NCI-H460 (cell line): ENCODE data around the gene BMP7. TPM values are rescaled to one million over a fixed set of nuclear protein-coding genes. Genes with fewer than 3 reads are reported as not detected.

Source experiments
- DNase-seq: peaks from one replicate; pipeline ENCODE4 v3.0.0-alpha.2; 2016; ENCODE audit warnings: low read depth; ENCODE audit errors: extremely low read depth
- polyA plus RNA-seq: library from polyadenylated mRNA; depleted of rRNA; stranded (reverse); fragments of >200 nt; gene quantifications from 2 replicates; pipeline ENCODE4 v1.2.3, GENCODE V29; 2014; cell fraction: nucleus; rRNA removed
- total RNA-seq: library from RNA; depleted of rRNA; stranded (reverse); fragments of >200 nt; shearing (Covaris generic); gene quantifications from 2 replicates; pipeline ENCODE4 v1.2.3, GENCODE V29; 2014; rRNA removed

BMP7 gene
- total RNA-seq: 0.17 and 0.23 TPM in 2 replicates
- polyA plus RNA-seq: not detected in 2 replicates

GRCh38 chr20:57266291-57267157 is at the start of gene BMP7:
Gene BMP7, minus strand, starts transcription at chr20:57266641. Its CDS starts 519 bp downstream, at chr20:57266122.
- no peak for DNase-seq

GRCh38 chr20:57315976-57316480 is 49.6 kb upstream of the BMP7 start:
- DNase-seq: no peak

DNA sequence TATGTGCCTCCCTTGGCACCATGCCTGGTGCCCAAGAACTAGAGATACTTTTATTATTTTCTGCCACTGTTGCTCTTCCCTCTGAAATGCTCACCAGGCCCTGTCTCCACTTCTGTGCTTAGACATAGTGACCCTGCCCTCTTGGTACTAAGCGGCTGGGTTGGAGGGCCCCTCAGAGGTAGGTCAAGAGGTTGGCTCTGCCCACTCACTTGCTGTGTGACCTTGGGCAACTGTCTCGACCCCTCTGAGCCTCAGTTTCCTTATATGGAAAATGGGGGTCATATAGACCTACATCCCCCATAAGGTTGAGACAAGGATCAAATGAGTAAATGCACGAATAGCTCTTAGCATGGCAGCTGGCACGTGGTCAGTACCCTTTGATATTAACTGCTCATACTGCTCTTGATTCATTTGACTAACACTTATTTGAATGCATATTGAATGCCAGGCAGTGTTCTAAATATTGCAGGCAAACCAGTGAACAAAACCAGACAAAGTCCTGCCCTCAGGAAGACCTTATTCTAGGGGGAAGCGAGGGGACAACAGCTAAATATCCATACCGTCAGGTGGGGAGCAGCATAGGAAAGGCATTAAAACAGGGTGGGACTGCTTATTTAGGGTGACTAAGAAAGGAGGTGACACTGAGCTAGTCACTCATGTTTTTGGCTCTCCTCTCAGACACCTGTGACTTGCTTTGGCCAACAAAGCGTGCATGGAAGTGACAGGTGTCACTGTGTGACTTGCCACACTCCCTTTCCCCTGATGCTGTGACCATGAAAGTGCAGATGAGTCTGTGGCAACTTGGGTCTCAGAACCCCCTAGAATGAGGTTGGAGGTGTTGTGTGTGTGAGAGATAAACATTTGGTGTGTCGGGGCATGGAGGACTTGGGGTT is 48.9 kb upstream of the BMP7 start:
- DNase-seq: no peak

DNA sequence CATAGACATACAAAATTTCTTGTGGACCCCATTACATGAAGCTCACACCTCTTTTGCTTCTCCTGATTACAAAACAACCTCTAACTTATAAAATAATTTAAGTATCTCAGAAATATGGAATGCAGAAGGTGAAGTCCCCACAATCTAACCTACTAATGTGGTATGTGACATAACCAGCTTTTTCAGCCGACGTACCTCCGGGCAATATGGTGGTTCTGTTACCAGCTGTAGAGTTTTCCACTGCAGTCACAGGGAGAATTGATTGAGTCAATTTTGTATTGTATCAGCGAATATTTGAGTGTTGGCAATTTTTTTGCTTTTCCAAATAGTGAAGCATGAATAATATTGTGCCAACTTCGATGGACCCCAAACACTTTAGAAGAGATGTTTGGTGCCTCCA is 47.5 kb upstream of the BMP7 start:
- DNase-seq: no peak

DNA sequence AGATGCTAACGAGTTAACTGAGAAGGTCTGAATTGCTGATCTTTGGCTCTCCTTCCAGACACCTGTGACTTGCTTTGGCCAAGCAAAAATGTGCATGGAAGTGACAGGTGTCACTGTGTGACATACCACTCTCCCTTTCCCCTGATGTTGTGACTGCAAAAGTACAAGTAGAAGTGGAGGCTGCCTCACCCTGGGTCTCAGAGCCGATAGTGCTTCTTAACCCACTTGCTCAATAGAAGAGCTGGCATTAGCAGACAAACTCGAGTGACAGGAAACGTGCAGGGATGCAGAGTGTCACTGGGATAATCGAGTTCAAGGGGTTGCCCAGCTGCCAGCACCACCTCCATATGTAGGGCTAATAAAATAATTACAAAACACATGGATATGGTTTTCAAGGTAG is 46.8 kb upstream of the BMP7 start:
- no peak for DNase-seq

DNA sequence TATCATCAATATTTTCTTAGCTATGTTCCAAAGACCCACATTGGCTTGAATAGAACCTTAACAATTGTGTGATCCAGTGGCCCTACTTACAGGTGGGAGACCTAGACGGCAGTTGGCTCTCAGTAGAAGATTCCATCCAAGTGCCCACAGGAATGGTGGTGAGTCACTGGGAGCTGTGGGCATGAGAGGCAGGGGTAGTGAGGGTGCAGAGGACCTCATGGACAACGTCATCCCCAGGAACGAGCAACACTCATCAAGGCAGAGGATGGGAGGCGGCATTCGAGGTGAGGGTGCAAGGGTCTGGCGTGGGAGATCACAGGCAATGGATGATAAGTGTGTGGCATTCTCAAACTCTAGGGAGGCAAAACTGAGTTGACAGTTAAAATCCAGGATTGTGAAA is 45.7 kb upstream of the BMP7 start:
- DNase-seq: no peak

DNA sequence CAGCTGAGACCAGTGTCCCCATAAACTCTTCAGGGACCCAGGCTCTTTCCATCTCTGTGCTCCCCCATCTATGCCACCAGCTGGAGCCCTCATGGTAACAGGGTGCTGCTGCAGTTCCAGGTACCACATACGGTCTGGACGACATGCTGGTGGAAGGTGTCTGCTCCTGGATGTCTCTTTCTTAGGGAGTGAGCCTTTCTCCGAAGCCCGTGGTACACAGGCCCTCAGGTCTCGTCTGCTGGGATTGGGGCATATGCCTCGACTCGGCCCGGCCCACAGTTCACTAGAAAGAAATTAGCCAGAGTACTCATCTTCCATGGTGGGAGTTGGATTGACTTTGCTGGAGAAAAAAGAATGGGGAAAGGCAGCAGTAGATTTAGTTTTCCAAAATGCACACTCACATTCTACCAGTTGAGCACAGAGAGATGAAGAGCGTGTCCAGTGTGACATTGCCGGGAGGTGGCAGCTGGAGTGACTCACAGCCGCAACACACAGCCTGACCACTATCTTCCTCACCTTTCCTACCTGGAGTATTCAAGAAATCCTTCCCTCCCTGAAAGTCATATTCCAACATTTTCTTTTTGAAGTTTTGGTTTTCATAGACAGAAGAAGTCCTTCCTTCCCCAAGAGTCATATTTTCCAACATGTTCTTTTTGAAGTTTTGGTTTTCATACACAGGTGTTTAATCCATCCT is 44.5 kb upstream of the BMP7 start:
- no peak for DNase-seq

- no peak for DNase-seq
These were observed 43.2 kb upstream of the BMP7 start for GRCh38 chr20:57309544-57310115.

DNA sequence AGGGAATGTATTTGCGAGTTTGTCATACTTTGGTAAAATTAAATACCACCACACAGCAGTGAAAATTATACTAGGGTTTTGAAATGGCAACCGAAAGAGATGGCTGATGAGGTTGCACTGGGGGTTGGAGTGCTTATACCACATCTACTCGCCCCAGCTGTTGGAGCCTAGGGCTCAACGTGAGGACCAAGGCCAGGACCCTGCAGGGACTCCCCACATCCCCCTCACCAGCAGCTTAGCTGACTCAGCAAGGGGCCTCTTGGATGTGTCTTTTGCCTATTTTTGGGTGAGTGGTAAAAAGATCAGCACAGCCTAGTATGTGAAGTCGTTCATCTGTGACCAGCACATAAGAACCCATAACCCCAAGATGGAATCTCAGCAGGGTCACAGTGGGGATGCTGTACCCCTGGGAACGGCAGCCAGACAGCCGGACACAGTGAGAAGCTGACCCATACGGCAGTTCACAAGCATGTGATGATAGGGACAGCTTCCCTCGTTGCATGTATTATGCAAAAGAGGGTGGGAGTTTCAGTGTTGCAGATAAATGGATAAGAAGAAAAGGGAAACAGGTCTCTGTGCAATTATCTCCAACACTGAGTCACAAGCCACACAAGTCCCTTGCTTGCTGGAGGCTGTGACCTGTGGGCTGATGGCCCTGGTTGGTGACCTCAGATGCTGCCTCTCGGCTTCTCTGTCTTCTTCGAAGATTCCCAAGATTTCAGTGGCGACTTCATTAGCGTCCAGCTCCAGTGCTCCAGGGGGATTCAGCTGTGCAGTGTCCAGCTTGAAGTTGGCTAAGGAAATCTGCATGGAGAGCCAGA is 42.2 kb upstream of the BMP7 start:
- no peak for DNase-seq

DNA sequence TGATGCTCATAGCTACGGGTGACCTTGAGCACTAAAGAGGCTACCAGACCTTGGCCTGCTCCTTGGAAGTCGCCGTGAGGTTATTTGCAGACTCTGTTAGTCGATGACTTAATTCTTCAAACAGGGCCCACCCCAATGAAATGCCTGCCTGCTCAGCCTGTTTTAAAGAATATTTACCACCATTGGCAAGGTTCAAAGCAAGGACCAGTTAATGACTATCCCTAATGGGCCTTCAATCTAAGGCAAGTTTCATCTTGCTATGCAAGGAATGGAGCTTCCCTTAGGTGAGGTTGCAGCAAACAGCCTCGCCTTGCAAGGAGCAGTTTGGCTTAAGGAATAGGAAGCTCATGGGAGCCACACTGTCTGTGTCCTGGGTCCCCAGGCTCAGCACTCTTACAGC is 40.3 kb upstream of the BMP7 start:
- no peak for DNase-seq

GRCh38 chr20:57301026-57301425 is 34.6 kb upstream of the BMP7 start:
- no peak for DNase-seq

- no peak for DNase-seq
These were observed 32.0 kb upstream of the BMP7 start for GRCh38 chr20:57298457-57298856.

DNA sequence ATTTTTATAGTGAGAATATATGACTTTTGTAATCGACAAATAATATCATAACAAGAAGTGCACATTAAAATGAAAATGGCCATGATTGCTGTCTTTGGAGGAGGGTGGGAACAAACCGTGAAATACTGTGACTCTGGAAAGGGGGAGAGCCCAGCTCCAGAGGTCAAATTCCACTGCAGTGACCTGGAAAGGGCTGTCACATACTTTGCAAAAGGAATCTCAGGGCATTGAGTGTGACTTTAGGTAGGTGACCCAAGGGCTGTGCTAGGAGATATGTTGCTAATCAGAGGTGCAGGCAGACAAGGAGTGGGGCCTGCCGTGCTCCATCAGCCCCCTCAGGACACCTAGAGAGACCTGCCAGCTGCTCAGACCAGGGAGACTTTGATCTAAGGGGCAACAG is 28.1 kb upstream of the BMP7 start:
- no peak for DNase-seq

DNA sequence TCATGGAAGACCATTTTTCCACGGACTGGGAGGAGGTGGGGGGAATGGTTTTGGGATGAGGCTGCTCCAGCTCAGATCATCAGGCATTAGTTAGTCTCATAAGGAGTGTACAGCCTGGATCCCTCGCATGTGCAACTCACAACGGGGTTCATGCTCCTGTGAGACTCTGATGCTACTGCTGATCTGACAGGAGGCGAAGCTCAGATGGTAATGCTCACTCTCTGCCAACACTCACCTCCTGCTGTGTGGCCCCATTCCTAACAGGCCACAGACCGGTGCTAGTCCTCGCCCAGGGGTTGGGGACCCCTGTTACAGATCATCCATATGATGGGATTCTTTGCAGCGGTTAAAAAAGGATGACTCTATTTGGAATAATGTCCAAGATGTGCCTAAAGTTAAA is 27.6 kb upstream of the BMP7 start:
- no peak for DNase-seq

- no peak for DNase-seq
These were observed 26.2 kb upstream of the BMP7 start for GRCh38 chr20:57292611-57293010.

GRCh38 chr20:57291694-57292093 is 25.3 kb upstream of the BMP7 start:
- DNase-seq: no peak

- no peak for DNase-seq
These were observed 24.6 kb upstream of the BMP7 start for GRCh38 chr20:57291003-57291402.

DNA sequence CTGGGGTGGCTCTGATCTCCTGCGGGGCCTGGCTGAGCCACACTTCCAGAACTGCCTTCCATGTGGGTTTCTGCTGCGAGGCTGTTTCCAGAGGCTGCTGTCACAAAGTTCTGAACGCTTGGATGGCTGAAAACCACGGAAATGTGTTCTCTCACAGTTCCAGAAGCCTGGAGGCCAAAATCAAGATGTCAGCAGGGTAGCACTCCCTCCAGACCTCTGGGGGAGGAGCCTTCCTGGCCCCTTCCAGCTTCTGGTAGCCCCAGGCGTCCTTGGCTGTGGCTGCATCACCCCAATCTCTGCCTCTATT is 23.7 kb upstream of the BMP7 start:
- DNase-seq: no peak

DNA sequence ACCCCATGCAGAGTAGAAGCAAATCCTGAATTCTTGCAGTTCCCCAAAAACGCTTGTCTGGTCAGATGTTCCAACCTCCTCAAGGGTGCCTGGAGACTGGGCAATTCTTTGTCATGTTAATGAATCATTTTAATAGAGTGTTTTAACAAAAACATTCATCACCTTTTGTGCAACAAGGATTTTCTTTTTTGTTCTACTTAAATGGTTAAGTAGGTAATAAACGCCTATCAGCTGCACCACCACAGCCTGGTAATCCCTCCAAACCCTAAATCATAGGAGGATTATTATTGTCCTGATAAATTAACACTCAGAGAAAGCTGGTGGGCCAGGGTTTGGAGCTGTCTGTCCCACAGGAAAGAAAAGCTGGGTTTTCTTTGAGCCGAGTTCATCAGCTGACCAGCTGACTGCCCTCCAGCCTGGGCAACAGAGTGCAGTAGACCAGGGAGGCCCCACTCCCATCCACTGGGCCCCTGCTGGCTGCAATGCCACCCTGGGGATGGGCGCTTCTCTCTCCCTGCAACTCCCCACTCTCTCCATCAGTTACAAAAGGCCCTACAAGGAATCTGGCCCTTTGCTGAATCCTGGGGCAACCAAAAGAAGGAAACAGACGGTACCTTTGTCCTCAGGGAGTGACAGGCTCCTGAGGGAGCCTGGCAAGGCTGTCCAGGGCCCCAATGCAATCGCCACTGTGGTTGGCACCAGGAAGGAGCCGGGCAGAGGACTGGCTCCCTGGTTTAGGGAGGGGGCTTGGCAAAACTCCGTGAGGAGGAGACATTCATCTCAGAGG is 23.1 kb upstream of the BMP7 start:
- DNase-seq: no peak
